Measurements from ENCODE around the gene ADCY9.

DNA sequence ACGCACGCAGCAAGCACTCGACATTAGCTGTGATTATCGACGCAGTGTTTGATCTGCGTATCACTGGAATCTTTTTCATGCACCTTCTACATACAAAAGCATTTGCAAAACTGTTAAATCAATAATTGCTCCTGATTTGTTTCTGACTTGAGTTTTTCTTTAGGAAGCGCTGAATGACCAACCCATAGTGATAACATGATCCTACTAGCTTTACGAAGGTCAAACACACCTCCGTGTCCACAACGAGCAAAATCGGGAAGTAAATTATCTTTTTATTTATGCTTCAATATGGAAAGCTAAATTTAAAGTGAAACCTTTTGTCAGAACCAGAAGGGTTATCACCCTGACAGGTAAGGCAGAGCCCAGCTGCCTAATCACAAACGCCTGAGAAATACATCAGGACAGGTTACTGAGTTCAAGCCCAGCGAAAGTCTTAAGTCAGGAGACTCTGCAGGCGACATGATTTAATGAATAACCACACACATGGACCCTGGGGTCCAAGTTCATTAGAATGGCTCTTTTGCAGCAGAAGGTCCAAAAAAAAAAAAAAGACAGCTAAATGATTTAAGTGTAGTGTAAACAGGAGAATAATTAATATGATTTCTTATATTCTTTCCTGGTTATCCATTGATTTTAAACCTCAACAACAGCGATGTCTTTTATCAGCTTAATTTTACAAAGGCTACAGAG lies 104.2 kb downstream of the ADCY9 start:
- TF ChIP-seq POLR2A (IDR thresholded peaks at IDR 0.05; ENCODE audit: low read depth, low read length) = no peak
- TF ChIP-seq POLR2AphosphoS5 (IDR thresholded peaks at IDR 0.05; ENCODE audit: low read depth, low read length) = no peak
- no peak for TF ChIP-seq TAF1 (IDR thresholded peaks at IDR 0.05; ENCODE audit: low read depth, low read length)
- TF ChIP-seq SPI1 (IDR thresholded peaks at IDR 0.05; ENCODE audit: low read depth, low read length) = no peak
- no peak for TF ChIP-seq PAX5 (IDR thresholded peaks at IDR 0.05; ENCODE audit: insufficient read depth, low read length, severe bottlenecking)

All from GM12891 (cell line).